Smooth muscle cell (in vitro differentiated cells): Measurements from ENCODE around the gene CD74. TPM values are rescaled to one million over a fixed set of nuclear protein-coding genes. Genes with fewer than 3 reads are reported as not detected.

Source experiments
- DNase-seq: peaks from one replicate; lab custom pipeline; 2025; ENCODE audit not compliant: unreplicated experiment; lab: John Stamatoyannopoulos, UW
- H2AFZ ChIP-seq: fragments of 200-600 bp; sonication (generic); 2 replicates; pipeline ENCODE4 v1.6.0; 2016; ENCODE audit warnings: antibody characterized with exemption, low read depth, mild to moderate bottlenecking
- H3F3A ChIP-seq: fragments of 200-600 bp; sonication (generic); 2 replicates; pipeline ENCODE4 v1.6.0; 2017; ENCODE audit warnings: antibody characterized with exemption, low read depth
- H3K27ac ChIP-seq: fragments of 200-600 bp; sonication (generic); 2 replicates; pipeline ENCODE4 v1.5.1; 2016; ENCODE audit warnings: low read depth, mild to moderate bottlenecking
- H3K27me3 ChIP-seq: fragments of 200-600 bp; sonication (generic); 2 replicates; pipeline ENCODE4 v1.6.1; 2016; ENCODE audit warnings: low read depth, mild to moderate bottlenecking
- H3K36me3 ChIP-seq: fragments of 200-600 bp; sonication (generic); 2 replicates; pipeline ENCODE4 v1.5.1; 2016; ENCODE audit warnings: low read depth
- H3K4me1 ChIP-seq: fragments of 200-600 bp; sonication (generic); 2 replicates; pipeline ENCODE4 v1.5.1; 2016; ENCODE audit warnings: low read depth
- H3K4me2 ChIP-seq: fragments of 200-600 bp; sonication (generic); 2 replicates; pipeline ENCODE4 v1.6.0; 2016; ENCODE audit warnings: mild to moderate bottlenecking
- H3K4me3 ChIP-seq: fragments of 200-600 bp; sonication (generic); 2 replicates; pipeline ENCODE4 v1.5.1; 2016; ENCODE audit warnings: mild to moderate bottlenecking
- H3K79me2 ChIP-seq: fragments of 200-600 bp; sonication (generic); 2 replicates; pipeline ENCODE4 v1.6.0; 2016; ENCODE audit warnings: low read depth, mild to moderate bottlenecking
- H3K9ac ChIP-seq: fragments of 200-600 bp; sonication (generic); 2 replicates; pipeline ENCODE4 v1.6.0; 2016; ENCODE audit warnings: low read depth
- H3K9me3 ChIP-seq: fragments of 200-600 bp; sonication (generic); replicated peaks from 2 replicates; pipeline ENCODE4 v1.5.1; 2016; ENCODE audit warnings: low read depth
- H4K20me1 ChIP-seq: fragments of 200-600 bp; sonication (generic); 2 replicates; pipeline ENCODE4 v1.6.0; 2016; ENCODE audit warnings: low read depth
- CTCF ChIP-seq: fragments of 200-600 bp; sonication (generic); IDR thresholded peaks from 2 replicates; pipeline ENCODE4 v1.5.1; 2017; ENCODE audit warnings: borderline replicate concordance, mild to moderate bottlenecking, antibody characterized with exemption; ENCODE audit not compliant: insufficient read depth, poor library complexity, severe bottlenecking
- WGBS: methylation state at CpG from one replicate; pipeline ENCODE4 v1.1.7; 2016; ENCODE audit warnings: low lambda C conversion rate; 5-methylcytosine and 5-hydroxymethylcytosine counted together
- polyA plus RNA-seq: library from polyadenylated mRNA; unstranded; fragments of >200 nt; fragmentation: Nextera tagmentation; extraction: Ambion mirVana; gene quantifications from 2 replicates; pipeline ENCODE4 v1.2.1, GENCODE V29; 2016
- total RNA-seq: library from RNA; depleted of rRNA; stranded (reverse); fragments of >200 nt; gene quantifications from 2 replicates; pipeline ENCODE4 v1.2.3, GENCODE V29; 2014

The CD74 gene
- total and polyA plus RNA-seq, 2 experiments from 2014 or later: 2.7 to 3.9 TPM

GRCh38 chr5:150447188-150447587, 34.5 kb upstream of the CD74 start:
- WGBS: 97% methylated on average over 6 of the region's 6 CpGs
- H2AFZ ChIP-seq: no peak overlapping the region
- no peaks in the 10 kb centered on the region for H3K9me3 ChIP-seq
- H3K4me2 ChIP-seq: peak overlapping the region; percentile 100
- H3F3A ChIP-seq: peaks cover 47% of the 10 kb centered on the region
- H3K79me2 ChIP-seq: peaks cover 38% of the 10 kb centered on the region
- no peak overlapping the region for H3K9ac ChIP-seq
- no peaks in the 10 kb centered on the region for H3K27me3 ChIP-seq
- DNase-seq: no peak
- peaks cover 18% of the 10 kb centered on the region for H3K36me3 ChIP-seq
- peaks cover 64% of the 10 kb centered on the region for H4K20me1 ChIP-seq
- no peak overlapping the region for H3K4me3 ChIP-seq
- peaks cover 9% of the 10 kb centered on the region for H3K4me1 ChIP-seq
- no peak overlapping the region for H3K27ac ChIP-seq
- no peak for TF ChIP-seq CTCF

- 96% methylated on average over 6 of the region's 6 CpGs for WGBS
- Histone ChIP-seq H3K4me3 (no peak overlapping the region), H3K4me2 (no peak overlapping the region), H3F3A (peaks cover 47% of the 10 kb centered on the region), H3K9ac (no peak overlapping the region), H3K27me3 (no peaks in the 10 kb centered on the region), H3K79me2 (peaks cover 38% of the 10 kb centered on the region), H3K36me3 (peaks cover 18% of the 10 kb centered on the region), H2AFZ (no peak overlapping the region), H3K27ac (peak overlapping the region; percentile 45), H3K4me1 (peaks cover 9% of the 10 kb centered on the region), H4K20me1 (peaks cover 64% of the 10 kb centered on the region), H3K9me3 (no peaks in the 10 kb centered on the region)
- TF ChIP-seq CTCF: no peak
- no peak for DNase-seq
These were observed 33.9 kb upstream of the CD74 start for GRCh38 chr5:150446583-150446982.

- Histone ChIP-seq H3K36me3 (peaks cover 18% of the 10 kb centered on the region), H3F3A (peaks cover 47% of the 10 kb centered on the region), H3K9me3 (no peaks in the 10 kb centered on the region), H3K27me3 (no peaks in the 10 kb centered on the region), H3K79me2 (peaks cover 38% of the 10 kb centered on the region), H3K4me3 (no peak overlapping the region), H3K27ac (peak overlapping the region; percentile 45), H2AFZ (no peak overlapping the region), H3K9ac (no peak overlapping the region), H4K20me1 (peaks cover 64% of the 10 kb centered on the region), H3K4me2 (no peak overlapping the region), H3K4me1 (peaks cover 9% of the 10 kb centered on the region)
- WGBS: 90% methylated on average over 2 of the region's 2 CpGs
- TF ChIP-seq CTCF: no peak
- DNase-seq: no peak
These were observed 33.4 kb upstream of the CD74 start for GRCh38 chr5:150446088-150446487.

GRCh38 chr5:150444770-150445169, 32.1 kb upstream of the CD74 start:
- peaks cover 64% of the 10 kb centered on the region for H4K20me1 ChIP-seq
- no peak for TF ChIP-seq CTCF
- 87% methylated on average over 9 of the region's 9 CpGs for WGBS

More at GRCh38 chr5:150444770-150445169, 32.1 kb upstream of the CD74 start:
- Histone ChIP-seq H3K4me3 (no peak overlapping the region), H3K4me2 (no peak overlapping the region), H3F3A (peaks cover 47% of the 10 kb centered on the region), H3K36me3 (peaks cover 18% of the 10 kb centered on the region), H3K27ac (no peak overlapping the region), H2AFZ (no peak overlapping the region), H3K27me3 (no peaks in the 10 kb centered on the region), H3K79me2 (peaks cover 38% of the 10 kb centered on the region), H3K9me3 (no peaks in the 10 kb centered on the region), H3K4me1 (peaks cover 9% of the 10 kb centered on the region), H3K9ac (no peak overlapping the region)
- no peak for DNase-seq
